Cardiac muscle cell (in vitro differentiated cells and primary cell): Measurements from ENCODE around the gene CSNK2A2. TPM values are rescaled to one million over a fixed set of nuclear protein-coding genes. Genes with fewer than 3 reads are reported as not detected.

Source experiments
- DNase-seq, 2 donors: peaks; one replicate each; pipeline versions ENCODE4 v3.0.0 to v3.0.0-alpha.2; 2010 to 2017; ENCODE audit warnings: low read depth in 1 of 2, low spot score in 1 of 2
- H3K27ac ChIP-seq: fragments of 200-600 bp; sonication (generic); 2 replicates; pipeline ENCODE4 v1.5.1; 2016
- H3K27me3 ChIP-seq: fragments of 200-600 bp; sonication (generic); 2 replicates; pipeline ENCODE4 v1.6.0; 2016; ENCODE audit warnings: control low read depth
- H3K36me3 ChIP-seq: fragments of 200-600 bp; sonication (generic); 2 replicates; pipeline ENCODE4 v1.5.1; 2016; ENCODE audit warnings: control low read depth
- H3K4me1 ChIP-seq: fragments of 200-600 bp; sonication (generic); 2 replicates; pipeline ENCODE4 v1.8.1; 2017; ENCODE audit warnings: low read depth, mild to moderate bottlenecking, mixed run types
- H3K4me3 ChIP-seq: fragments of 200-600 bp; sonication (generic); 2 replicates; pipeline ENCODE4 v1.5.1; 2016; ENCODE audit warnings: mild to moderate bottlenecking
- H3K9me3 ChIP-seq: fragments of 200-600 bp; sonication (generic); 2 replicates; pipeline ENCODE4 v1.5.1; 2017; ENCODE audit warnings: low read depth, mild to moderate bottlenecking, control low read depth
- CTCF ChIP-seq: IDR thresholded peaks from 2 replicates; pipeline ENCODE4 v1.5.1; 2012; ENCODE audit warnings: low read depth, mild to moderate bottlenecking, low read length
- polyA plus RNA-seq: library from polyadenylated mRNA; unstranded; fragments of >200 nt; fragmentation: Nextera tagmentation; extraction: Ambion mirVana; gene quantifications from 2 replicates; pipeline ENCODE4 v1.2.1, GENCODE V29; 2016
- total RNA-seq: library from RNA; depleted of rRNA; stranded (reverse); fragments of >200 nt; gene quantifications from 2 replicates; pipeline ENCODE4 v1.2.3, GENCODE V29; 2016

CSNK2A2 gene
- total and polyA plus RNA-seq, 2 experiments from 2014 or later = 26.7 to 44.3 TPM

GRCh38 chr16:58124601-58124915, 73.3 kb downstream of the CSNK2A2 start:
- Histone ChIP-seq H3K27ac (peak overlapping the region; percentile 53), H3K4me3 (no peak overlapping the region), H3K36me3 (no peaks in the 10 kb centered on the region), H3K27me3 (no peaks in the 10 kb centered on the region), H3K4me1 (peaks cover 64% of the 10 kb centered on the region), H3K9me3 (no peaks in the 10 kb centered on the region)
- DNase-seq = no peak
- no peak for TF ChIP-seq CTCF

- Histone ChIP-seq H3K4me1 (peaks cover 69% of the 10 kb centered on the region), H3K36me3 (no peaks in the 10 kb centered on the region), H3K9me3 (no peaks in the 10 kb centered on the region), H3K27me3 (no peaks in the 10 kb centered on the region), H3K27ac (peak overlapping the region; percentile 53), H3K4me3 (no peak overlapping the region)
- no peak for TF ChIP-seq CTCF
- DNase-seq = no peak
Measured at GRCh38 chr16:58123896-58124600, 73.9 kb downstream of the CSNK2A2 start.

GRCh38 chr16:58121132-58121531, 76.8 kb downstream of the CSNK2A2 start:
- Histone ChIP-seq H3K4me1 (peaks cover 49% of the 10 kb centered on the region), H3K4me3 (no peak overlapping the region), H3K27ac (peak overlapping the region; percentile 68), H3K36me3 (peaks cover 4% of the 10 kb centered on the region), H3K27me3 (no peaks in the 10 kb centered on the region), H3K9me3 (no peaks in the 10 kb centered on the region)
- no peak for TF ChIP-seq CTCF
- no peak for DNase-seq

GRCh38 chr16:58120234-58120633, 77.7 kb downstream of the CSNK2A2 start:
- H3K4me3 ChIP-seq = no peak overlapping the region
- H3K9me3 ChIP-seq = no peaks in the 10 kb centered on the region
- TF ChIP-seq CTCF = no peak
- H3K27ac ChIP-seq = peak overlapping the region; percentile 68
- H3K36me3 ChIP-seq = peaks cover 13% of the 10 kb centered on the region
- no peak for DNase-seq
- H3K4me1 ChIP-seq = peaks cover 45% of the 10 kb centered on the region
- H3K27me3 ChIP-seq = no peaks in the 10 kb centered on the region

GRCh38 chr16:58119509-58119845, 78.4 kb downstream of the CSNK2A2 start:
- DNase-seq = no peak
- TF ChIP-seq CTCF = no peak
- Histone ChIP-seq H3K36me3 (peaks cover 21% of the 10 kb centered on the region), H3K4me3 (no peak overlapping the region), H3K4me1 (peaks cover 37% of the 10 kb centered on the region), H3K27ac (peak overlapping the region; percentile 80), H3K9me3 (no peaks in the 10 kb centered on the region), H3K27me3 (no peaks in the 10 kb centered on the region)
